Mesendoderm (in vitro differentiated cells): ENCODE data around the gene LYSMD4.
"Not testable (repeated sequence)": the region's sequence is repeated elsewhere in the genome, so short reads cannot be mapped to it uniquely, and the experiment has no call there.

Source experiments
- DNase-seq: peaks from one replicate; pipeline ENCODE4 v3.0.0; 2013
- H2AK5ac ChIP-seq: 2 replicates; pipeline ENCODE4 v1.6.1; 2013; ENCODE audit warnings: low read length, inconsistent platforms
- H2BK120ac ChIP-seq: 2 replicates; pipeline ENCODE4 v1.6.1; 2013; ENCODE audit warnings: low read depth, mild to moderate bottlenecking, low read length, moderate library complexity, mixed read lengths
- H2BK15ac ChIP-seq: replicated peaks from 2 replicates; pipeline ENCODE4 v1.6.1; 2013; ENCODE audit warnings: low read depth, mild to moderate bottlenecking, moderate library complexity
- H2BK5ac ChIP-seq: 2 replicates; pipeline ENCODE4 v1.6.1; 2013; ENCODE audit warnings: low read length, inconsistent platforms
- H3K18ac ChIP-seq: 2 replicates; pipeline ENCODE4 v1.6.1; 2013; ENCODE audit warnings: mild to moderate bottlenecking, low read length, mixed read lengths
- H3K23ac ChIP-seq: one replicate; pipeline ENCODE4 v1.6.1; 2013; ENCODE audit warnings: low read length
- H3K27ac ChIP-seq: 2 replicates; pipeline ENCODE4 v1.5.1; 2013; ENCODE audit warnings: low read depth, mild to moderate bottlenecking, inconsistent platforms, low read length, moderate library complexity
- H3K27me3 ChIP-seq: 2 replicates; pipeline ENCODE4 v1.6.1; 2013; ENCODE audit warnings: low read length, control low read depth, mild to moderate bottlenecking, inconsistent platforms; ENCODE audit not compliant: insufficient read depth, poor library complexity
- H3K36me3 ChIP-seq: 2 replicates; pipeline ENCODE4 v1.6.1; 2013; ENCODE audit warnings: low read length, inconsistent platforms; ENCODE audit not compliant: control insufficient read depth, insufficient read depth
- H3K4ac ChIP-seq: one replicate; pipeline ENCODE4 v1.6.1; 2013; ENCODE audit warnings: low read depth, mild to moderate bottlenecking, low read length, moderate library complexity
- H3K4me1 ChIP-seq: 2 replicates; pipeline ENCODE4 v1.6.1; 2013; ENCODE audit warnings: low read depth, low read length, inconsistent platforms; ENCODE audit not compliant: control insufficient read depth
- H3K4me2 ChIP-seq: 2 replicates; pipeline ENCODE4 v1.6.1; 2013; ENCODE audit warnings: low read length
- H3K4me3 ChIP-seq: 2 replicates; pipeline ENCODE4 v1.5.1; 2013; ENCODE audit warnings: mild to moderate bottlenecking, low read length
- H3K56ac ChIP-seq: one replicate; pipeline ENCODE4 v1.6.1; 2013; ENCODE audit warnings: low read length
- H3K79me1 ChIP-seq: 2 replicates; pipeline ENCODE4 v1.6.1; 2013; ENCODE audit warnings: low read length, inconsistent platforms
- H3K79me2 ChIP-seq: 2 replicates; pipeline ENCODE4 v1.6.1; 2013; ENCODE audit warnings: mild to moderate bottlenecking, low read length; ENCODE audit not compliant: control insufficient read depth, insufficient read depth
- H3K9ac ChIP-seq: 2 replicates; pipeline ENCODE4 v1.6.1; 2013; ENCODE audit warnings: low read length, inconsistent platforms
- H4K5ac ChIP-seq: one replicate; pipeline ENCODE4 v1.6.1; 2013; ENCODE audit warnings: low read length
- H4K8ac ChIP-seq: one replicate; pipeline ENCODE4 v1.6.1; 2013; ENCODE audit warnings: low read depth, mild to moderate bottlenecking, control low read depth, low read length, moderate library complexity
- WGBS: extraction: QIAGEN DNeasy Blood & Tissue Kit; methylation state at CpG from one replicate; pipeline ENCODE4 v1.1.7; 2013; ENCODE audit warnings: low lambda C conversion rate, missing lambda C conversion rate; ENCODE audit not compliant: insufficient coverage; ENCODE audit errors: extremely low coverage; 5-methylcytosine and 5-hydroxymethylcytosine counted together

Gene LYSMD4

DNA sequence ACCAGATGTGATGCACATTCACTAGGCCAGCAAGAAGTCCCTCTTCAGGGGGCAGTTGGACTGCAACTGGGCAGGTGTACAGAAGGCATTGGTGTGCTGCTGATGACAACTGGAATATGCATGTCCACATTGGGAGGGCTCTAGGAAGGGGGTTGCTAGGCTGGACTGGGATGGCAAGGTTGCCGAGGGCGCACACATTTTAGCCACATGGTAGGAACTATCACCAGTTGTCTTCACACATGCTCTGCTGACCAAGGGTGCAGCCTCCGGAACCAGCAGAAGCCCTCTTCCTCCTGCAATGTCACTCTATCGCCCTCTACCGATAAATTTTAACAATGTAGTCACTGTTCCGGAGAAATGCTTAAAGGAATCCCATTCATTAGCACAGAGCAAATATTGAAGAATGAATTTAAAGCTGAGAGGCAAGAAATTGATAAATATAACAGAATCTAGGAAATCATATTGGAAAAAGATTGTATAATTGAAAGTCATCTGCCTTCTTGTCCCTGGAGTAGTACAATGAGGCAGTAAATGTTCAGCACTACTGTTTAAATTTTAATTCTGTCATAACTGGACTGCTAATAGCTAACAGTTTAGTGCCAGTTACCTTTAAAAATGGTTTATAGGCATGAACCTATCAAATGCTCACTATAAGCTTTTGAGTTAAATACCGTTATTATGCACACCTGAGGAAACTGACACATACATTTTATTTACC, 22.6 kb upstream of the LYSMD4 start:
- no peak overlapping the region for H3K56ac ChIP-seq
- no peak overlapping the region for H3K4me3 ChIP-seq
- no peaks in the 10 kb centered on the region for H3K4me1 ChIP-seq
- H2BK120ac ChIP-seq = no peak overlapping the region
- no peak overlapping the region for H4K5ac ChIP-seq
- H3K18ac ChIP-seq = no peak overlapping the region
- no peak overlapping the region for H4K8ac ChIP-seq
- H3K27me3 ChIP-seq = no peaks in the 10 kb centered on the region
- H3K79me2 ChIP-seq = no peaks in the 10 kb centered on the region
- H3K79me1 ChIP-seq = no peaks in the 10 kb centered on the region
- WGBS = no CpG with 5 or more reads among the region's 7 CpGs
- no peak overlapping the region for H2AK5ac ChIP-seq
- no peaks in the 10 kb centered on the region for H3K36me3 ChIP-seq
- no peak overlapping the region for H2BK5ac ChIP-seq
- H3K23ac ChIP-seq = no peak overlapping the region
- H3K4me2 ChIP-seq = no peak overlapping the region
- H2BK15ac ChIP-seq = no peak overlapping the region
- H3K9ac ChIP-seq = no peak overlapping the region
- H3K27ac ChIP-seq = no peak overlapping the region
- H3K4ac ChIP-seq = no peak overlapping the region
- peak; percentile 71 for DNase-seq

DNA sequence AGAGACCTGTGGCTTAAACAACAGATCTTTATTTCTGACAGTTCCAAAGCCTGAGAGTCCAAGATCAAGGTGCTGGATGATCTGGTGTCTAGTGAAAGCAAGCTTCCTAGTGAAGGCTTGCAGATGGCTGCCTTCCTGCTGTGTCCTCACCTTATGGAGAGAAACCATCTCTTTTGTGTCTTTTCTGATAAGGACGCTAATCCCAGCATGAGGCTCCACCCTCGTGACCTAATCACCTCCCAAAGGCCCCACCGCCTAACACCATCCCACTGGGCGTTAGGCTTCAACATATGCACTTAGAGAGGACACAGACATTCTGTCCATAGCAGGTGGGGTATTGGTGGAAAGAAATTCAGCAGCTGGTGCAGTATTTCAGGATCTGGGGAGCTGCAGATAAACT, 19.8 kb upstream of the LYSMD4 start:
- H3K4ac ChIP-seq = no peak overlapping the region
- no peak overlapping the region for H3K4me2 ChIP-seq
- H3K36me3 ChIP-seq = no peaks in the 10 kb centered on the region
- no peaks in the 10 kb centered on the region for H3K79me2 ChIP-seq
- no CpG with 5 or more reads among the region's 4 CpGs for WGBS
- no peak overlapping the region for H2BK5ac ChIP-seq
- no peak overlapping the region for H2AK5ac ChIP-seq
- H3K18ac ChIP-seq = no peak overlapping the region
- no peak overlapping the region for H4K8ac ChIP-seq
- no peaks in the 10 kb centered on the region for H3K4me1 ChIP-seq
- no peaks in the 10 kb centered on the region for H3K27me3 ChIP-seq
- no peak overlapping the region for H3K4me3 ChIP-seq
- H3K79me1 ChIP-seq = no peaks in the 10 kb centered on the region
- no peak overlapping the region for H2BK15ac ChIP-seq
- no peak overlapping the region for H3K9ac ChIP-seq
- no peak overlapping the region for H3K23ac ChIP-seq
- peak; percentile 66 for DNase-seq
- H3K27ac ChIP-seq = no peak overlapping the region
- no peak overlapping the region for H2BK120ac ChIP-seq
- no peak overlapping the region for H4K5ac ChIP-seq
- H3K56ac ChIP-seq = no peak overlapping the region

DNA sequence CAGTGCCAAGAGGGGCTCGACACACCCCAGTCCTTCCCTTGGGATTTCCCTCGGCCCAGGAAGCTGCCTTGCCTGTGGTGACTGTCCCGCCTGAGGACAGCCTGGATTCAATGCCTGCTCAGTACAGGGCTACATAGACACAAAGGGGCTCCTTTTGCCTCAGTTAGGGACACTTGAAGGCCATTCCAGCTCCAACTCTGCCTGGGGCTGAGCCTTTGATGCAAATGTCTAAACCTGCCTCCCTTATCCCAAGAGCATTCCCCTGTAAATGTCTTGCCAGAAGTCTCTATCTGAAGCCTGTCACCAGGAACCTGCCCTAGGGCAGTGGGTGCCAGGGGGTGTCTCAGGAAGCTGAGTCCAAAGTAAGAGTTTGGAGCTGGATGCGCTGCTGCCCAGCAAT, 19.3 kb upstream of the LYSMD4 start:
- H3K27me3 ChIP-seq = no peaks in the 10 kb centered on the region

GRCh38 chr15:99750326-99750725, 17.1 kb upstream of the LYSMD4 start:
- H3K27ac ChIP-seq, DNase-seq, H4K5ac ChIP-seq, H3K79me2 ChIP-seq, H3K4me2 ChIP-seq, H2BK15ac ChIP-seq, H2AK5ac ChIP-seq, H3K27me3 ChIP-seq, H3K4me3 ChIP-seq, H3K79me1 ChIP-seq, H3K36me3 ChIP-seq, H3K4ac ChIP-seq, H2BK120ac ChIP-seq, H3K9ac ChIP-seq, H4K8ac ChIP-seq, H3K18ac ChIP-seq, H2BK5ac ChIP-seq, H3K4me1 ChIP-seq, H3K23ac ChIP-seq, H3K56ac ChIP-seq: not testable (repeated sequence)
- WGBS = no CpG with 5 or more reads among the region's 11 CpGs

More for the DNA sequence above, 19.3 kb upstream of the LYSMD4 start:
- Histone ChIP-seq H2BK15ac (no peak overlapping the region), H3K4me2 (no peak overlapping the region), H3K4me1 (no peaks in the 10 kb centered on the region), H3K27ac (no peak overlapping the region), H3K79me2 (no peaks in the 10 kb centered on the region), H3K36me3 (no peaks in the 10 kb centered on the region), H4K8ac (no peak overlapping the region), H3K4ac (no peak overlapping the region), H4K5ac (no peak overlapping the region), H3K9ac (no peak overlapping the region), H3K23ac (no peak overlapping the region), H3K56ac (no peak overlapping the region), H2AK5ac (no peak overlapping the region), H3K18ac (no peak overlapping the region), H2BK5ac (no peak overlapping the region), H3K79me1 (no peaks in the 10 kb centered on the region), H3K4me3 (no peak overlapping the region), H2BK120ac (no peak overlapping the region)
- no peak for DNase-seq
- WGBS = no CpG with 5 or more reads among the region's 4 CpGs

DNA sequence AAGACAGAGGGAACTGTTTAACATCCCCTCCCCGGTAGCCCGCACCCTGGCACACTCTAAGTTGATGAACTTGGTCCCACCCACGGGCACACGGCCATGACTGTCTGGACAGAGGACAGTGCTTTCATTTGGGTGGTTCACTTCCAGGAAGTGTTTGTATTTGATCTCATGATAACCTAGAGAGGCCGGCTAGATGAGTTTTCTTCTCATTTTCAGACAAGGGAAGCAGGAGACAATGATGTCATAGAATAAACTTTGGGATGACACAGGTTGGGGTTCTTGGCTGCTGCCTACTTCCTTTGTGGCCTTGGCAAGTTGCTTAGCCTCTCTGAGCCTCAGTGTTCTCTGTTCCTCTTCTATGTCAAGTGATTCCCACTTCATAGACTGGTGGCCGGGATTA, 16.1 kb upstream of the LYSMD4 start:
- no peak overlapping the region for H3K9ac ChIP-seq
- no peak overlapping the region for H3K4me3 ChIP-seq
- no peaks in the 10 kb centered on the region for H3K79me1 ChIP-seq
- no peak overlapping the region for H2BK120ac ChIP-seq
- H4K5ac ChIP-seq = no peak overlapping the region
- no peak for DNase-seq
- no CpG with 5 or more reads among the region's 6 CpGs for WGBS
- no peak overlapping the region for H3K23ac ChIP-seq
- H2BK5ac ChIP-seq = no peak overlapping the region
- no peak overlapping the region for H2BK15ac ChIP-seq
- no peaks in the 10 kb centered on the region for H3K4me1 ChIP-seq
- no peak overlapping the region for H3K56ac ChIP-seq
- H3K27me3 ChIP-seq = no peaks in the 10 kb centered on the region
- H4K8ac ChIP-seq = no peak overlapping the region
- no peak overlapping the region for H3K18ac ChIP-seq
- no peak overlapping the region for H3K4me2 ChIP-seq
- no peak overlapping the region for H2AK5ac ChIP-seq
- H3K27ac ChIP-seq = no peak overlapping the region
- H3K79me2 ChIP-seq = no peaks in the 10 kb centered on the region
- H3K36me3 ChIP-seq = no peaks in the 10 kb centered on the region
- H3K4ac ChIP-seq = no peak overlapping the region
